Fibroblast of lung (primary cell): Measurements from ENCODE around the gene RPL19. TPM values are rescaled to one million over a fixed set of nuclear protein-coding genes. Genes with fewer than 3 reads are reported as not detected.

Experiments
- DNase-seq, 2 donors: peaks; one replicate each; pipeline versions ENCODE4 v3.0.0 to v3.0.0-alpha.2; 2010; ENCODE audit warnings: low read depth in 2 of 2
- H2AFZ ChIP-seq: 2 replicates; pipeline ENCODE4 v1.5.1; 2012; ENCODE audit warnings: low read length, control low read depth, inconsistent platforms
- H3K27ac ChIP-seq: 2 replicates; pipeline ENCODE4 v1.5.1; 2011; ENCODE audit warnings: low read length, control low read depth; ENCODE audit not compliant: insufficient read depth
- H3K27me3 ChIP-seq: 2 replicates; pipeline ENCODE4 v1.5.1; 2011; ENCODE audit warnings: mild to moderate bottlenecking, low read length; ENCODE audit not compliant: control insufficient read depth, insufficient read depth
- H3K36me3 ChIP-seq: 2 replicates; pipeline ENCODE4 v1.5.1; 2011; ENCODE audit warnings: low read length; ENCODE audit not compliant: control insufficient read depth, insufficient read depth
- H3K4me1 ChIP-seq: 2 replicates; pipeline ENCODE4 v1.5.1; 2011; ENCODE audit warnings: low read length; ENCODE audit not compliant: control insufficient read depth, insufficient read depth; ENCODE audit errors: extremely low read depth
- H3K4me2 ChIP-seq: 2 replicates; pipeline ENCODE4 v1.5.1; 2011; ENCODE audit warnings: low read length, control low read depth; ENCODE audit not compliant: insufficient read depth; ENCODE audit errors: extremely low read depth
- H3K4me3 ChIP-seq, 4 experiments: fragments of 200-600 bp in 1 of 4; sonication (generic) in 1 of 4; replicated peaks in 1 of 4; 2 replicates each; pipeline ENCODE4 v1.5.1; 2011 to 2016; ENCODE audit warnings: low read length in 4 of 4, low read depth in 3 of 4, mild to moderate bottlenecking in 3 of 4, control low read depth in 2 of 4, inconsistent platforms in 1 of 4, mixed read lengths in 1 of 4; ENCODE audit not compliant: insufficient read depth in 1 of 4; ENCODE audit errors: control extremely low read depth in 1 of 4
- H3K79me2 ChIP-seq: 2 replicates; pipeline ENCODE4 v1.5.1; 2012; ENCODE audit warnings: mild to moderate bottlenecking, low read length, inconsistent platforms; ENCODE audit not compliant: control insufficient read depth, insufficient read depth
- H3K9ac ChIP-seq: 2 replicates; pipeline ENCODE4 v1.5.1; 2011; ENCODE audit warnings: mild to moderate bottlenecking, low read length, control low read depth; ENCODE audit not compliant: insufficient read depth
- H3K9me3 ChIP-seq: 2 replicates; pipeline ENCODE4 v1.5.1; 2012; ENCODE audit warnings: low read depth, low read length; ENCODE audit not compliant: control insufficient read depth, insufficient read depth
- H4K20me1 ChIP-seq: 2 replicates; pipeline ENCODE4 v1.5.1; 2011; ENCODE audit warnings: low read length; ENCODE audit not compliant: control insufficient read depth, insufficient read depth; ENCODE audit errors: extremely low read depth
- EZH2 ChIP-seq: IDR thresholded peaks from 2 replicates; pipeline ENCODE4 v1.5.1; 2012; ENCODE audit warnings: low read length, control low read depth, mild to moderate bottlenecking; ENCODE audit errors: missing control alignments
- polyA plus RNA-seq, 2 donors: library from polyadenylated mRNA; depleted of rRNA in 1 of 2; stranded (reverse) in 1 of 2; unstranded in 1 of 2; fragments of >200 nt; gene quantifications; 2 replicates each; pipeline ENCODE4 v1.2.1, GENCODE V29; 2011 to 2012; ENCODE audit warnings: missing spikeins in 1 of 2
- total RNA-seq: library from RNA; depleted of rRNA; stranded (reverse); fragments of >200 nt; gene quantifications from 2 replicates; pipeline ENCODE4 v1.2.1, GENCODE V29; 2014
- TF ChIP-seq, protein P1 (sequence below), 2 donors: IDR thresholded peaks in 1 of 2; conservative IDR thresholded peaks in 1 of 2; 1 replicate in 1 of 2; 2 replicates in 1 of 2; pipeline ENCODE4 v1.5.1; 2011 to 2012; ENCODE audit warnings: low read length in 2 of 2, control low read depth in 1 of 2, inconsistent platforms in 1 of 2, low read depth in 1 of 2, mild to moderate bottlenecking in 1 of 2

The RPL19 gene
- total and polyA plus RNA-seq, 2 donors (not counting 1 experiment from before 2014, with no cell fraction given), result 1,378 to 1,814 TPM

DNA sequence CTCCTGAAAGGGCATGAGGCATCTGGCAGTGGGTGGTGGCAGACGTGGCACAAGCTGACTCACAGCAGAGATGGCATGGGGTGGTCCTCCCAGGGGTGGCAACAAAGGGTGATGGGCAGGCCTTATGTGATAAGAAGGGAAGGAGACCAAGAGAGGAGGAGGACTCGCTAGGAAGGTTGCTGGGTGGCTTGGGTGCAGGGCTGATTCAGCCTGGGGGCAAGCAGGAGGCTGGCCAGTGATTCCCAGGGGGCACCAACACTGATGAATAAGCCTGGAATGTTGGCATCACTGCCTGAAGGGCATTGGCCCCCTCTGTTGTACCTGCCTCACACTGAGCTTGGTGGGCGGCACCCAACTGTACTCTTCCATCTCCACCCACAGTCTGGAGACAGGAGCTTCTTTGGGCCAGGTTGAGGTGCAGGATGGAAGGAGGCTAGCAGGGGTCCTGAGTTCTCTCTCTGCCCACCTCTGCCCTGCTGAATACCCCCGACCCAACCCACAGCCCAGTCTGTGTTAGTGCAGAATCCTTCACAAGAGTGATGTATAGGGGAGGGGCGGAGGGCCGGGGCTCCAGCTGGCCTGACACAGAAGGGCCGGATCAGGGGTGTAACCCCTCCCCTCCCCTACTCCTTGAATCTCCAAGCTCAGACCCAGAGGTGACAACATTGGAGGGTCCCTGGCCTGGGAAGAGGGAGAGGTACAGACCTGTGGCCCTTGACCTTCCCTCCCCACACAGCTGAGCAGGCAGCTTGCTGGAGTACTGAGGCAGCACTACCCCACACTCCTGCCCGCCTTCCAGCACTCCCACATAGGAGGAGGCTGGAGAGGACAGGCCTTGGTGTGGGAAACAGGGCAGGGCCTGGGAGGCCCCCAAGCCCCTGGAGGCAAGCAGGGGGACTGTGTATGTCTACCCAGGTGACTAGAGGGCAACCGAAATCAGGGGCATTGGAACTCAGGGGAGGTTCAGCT, 23.1 kb downstream of the RPL19 start:
- H4K20me1 ChIP-seq, result no peaks in the 10 kb centered on the region
- no peak overlapping the region for H3K4me3 ChIP-seq
- no peaks in the 10 kb centered on the region for H3K4me1 ChIP-seq
- no peaks in the 10 kb centered on the region for H3K9me3 ChIP-seq
- TF ChIP-seq, protein P1, sequence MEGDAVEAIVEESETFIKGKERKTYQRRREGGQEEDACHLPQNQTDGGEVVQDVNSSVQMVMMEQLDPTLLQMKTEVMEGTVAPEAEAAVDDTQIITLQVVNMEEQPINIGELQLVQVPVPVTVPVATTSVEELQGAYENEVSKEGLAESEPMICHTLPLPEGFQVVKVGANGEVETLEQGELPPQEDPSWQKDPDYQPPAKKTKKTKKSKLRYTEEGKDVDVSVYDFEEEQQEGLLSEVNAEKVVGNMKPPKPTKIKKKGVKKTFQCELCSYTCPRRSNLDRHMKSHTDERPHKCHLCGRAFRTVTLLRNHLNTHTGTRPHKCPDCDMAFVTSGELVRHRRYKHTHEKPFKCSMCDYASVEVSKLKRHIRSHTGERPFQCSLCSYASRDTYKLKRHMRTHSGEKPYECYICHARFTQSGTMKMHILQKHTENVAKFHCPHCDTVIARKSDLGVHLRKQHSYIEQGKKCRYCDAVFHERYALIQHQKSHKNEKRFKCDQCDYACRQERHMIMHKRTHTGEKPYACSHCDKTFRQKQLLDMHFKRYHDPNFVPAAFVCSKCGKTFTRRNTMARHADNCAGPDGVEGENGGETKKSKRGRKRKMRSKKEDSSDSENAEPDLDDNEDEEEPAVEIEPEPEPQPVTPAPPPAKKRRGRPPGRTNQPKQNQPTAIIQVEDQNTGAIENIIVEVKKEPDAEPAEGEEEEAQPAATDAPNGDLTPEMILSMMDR (conservative IDR thresholded peaks at IDR 0.05 in 1 of 2, IDR thresholded peaks at IDR 0.05 in 1 of 2; ENCODE audit: low read depth in 1 of 2, low read length in 2 of 2), result no peak
- TF ChIP-seq EZH2, result no peak
- DNase-seq, result no peak
- H3K9ac ChIP-seq, result no peak overlapping the region
- no peak overlapping the region for H2AFZ ChIP-seq
- H3K27me3 ChIP-seq, result peaks cover 60% of the 10 kb centered on the region
- H3K27ac ChIP-seq, result no peak overlapping the region
- H3K79me2 ChIP-seq, result no peaks in the 10 kb centered on the region
- no peak overlapping the region for H3K4me2 ChIP-seq
- no peaks in the 10 kb centered on the region for H3K36me3 ChIP-seq

DNA sequence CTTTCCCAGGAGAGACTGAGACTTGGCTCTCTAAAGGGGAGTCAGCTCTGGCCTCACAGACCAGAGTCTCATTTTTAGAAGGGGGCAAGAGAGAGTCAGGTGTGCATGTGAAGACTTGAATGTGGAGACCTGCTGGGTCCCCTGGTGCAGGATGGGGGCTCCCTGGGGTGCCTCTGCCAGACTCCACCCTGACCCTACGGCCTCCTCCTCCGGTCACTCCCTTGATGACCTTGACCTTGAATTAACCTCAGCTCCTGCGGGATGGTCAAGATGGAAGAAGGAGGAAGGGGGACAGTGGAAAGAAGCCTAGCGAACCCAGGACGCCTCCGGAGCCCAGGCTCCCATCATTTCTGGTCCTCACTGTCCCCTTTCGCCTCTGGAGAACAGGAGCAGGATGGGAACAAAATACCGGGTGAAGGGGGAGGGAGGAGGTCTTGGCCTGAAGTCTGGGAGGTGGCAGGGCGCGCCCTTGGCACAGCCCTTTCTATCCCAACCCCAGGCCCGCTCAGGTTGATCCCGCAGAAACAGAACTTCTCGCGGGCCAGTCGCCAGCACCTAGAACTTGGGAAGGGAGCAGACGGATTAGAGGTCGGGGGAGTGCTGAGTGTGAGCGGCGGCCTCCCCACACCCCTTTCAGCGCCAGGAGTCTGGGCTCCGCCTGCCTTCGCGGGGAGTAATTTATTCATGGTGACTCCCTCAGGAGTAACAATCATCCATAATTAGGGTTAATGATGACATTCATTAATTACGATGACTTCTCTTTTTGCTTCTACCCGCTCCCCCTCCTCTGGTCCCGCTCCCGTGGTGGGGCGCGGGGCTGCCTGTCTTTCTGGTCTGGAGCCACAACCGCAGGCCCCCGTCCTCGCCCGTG, 24.1 kb downstream of the RPL19 start:
- Histone ChIP-seq H3K9ac (no peak overlapping the region), H4K20me1 (no peaks in the 10 kb centered on the region), H3K4me2 (no peak overlapping the region), H3K79me2 (no peaks in the 10 kb centered on the region), H3K4me1 (no peaks in the 10 kb centered on the region), H3K27ac (no peak overlapping the region), H3K27me3 (peaks cover 55% of the 10 kb centered on the region), H3K36me3 (no peaks in the 10 kb centered on the region), H2AFZ (no peak overlapping the region), H3K9me3 (no peaks in the 10 kb centered on the region), H3K4me3 (no peak overlapping the region)
- DNase-seq, result no peak
- TF ChIP-seq, protein P1 (conservative IDR thresholded peaks at IDR 0.05 in 1 of 2, IDR thresholded peaks at IDR 0.05 in 1 of 2; ENCODE audit: low read depth in 1 of 2, low read length in 2 of 2), result no peak
- TF ChIP-seq EZH2, result no peak

DNA sequence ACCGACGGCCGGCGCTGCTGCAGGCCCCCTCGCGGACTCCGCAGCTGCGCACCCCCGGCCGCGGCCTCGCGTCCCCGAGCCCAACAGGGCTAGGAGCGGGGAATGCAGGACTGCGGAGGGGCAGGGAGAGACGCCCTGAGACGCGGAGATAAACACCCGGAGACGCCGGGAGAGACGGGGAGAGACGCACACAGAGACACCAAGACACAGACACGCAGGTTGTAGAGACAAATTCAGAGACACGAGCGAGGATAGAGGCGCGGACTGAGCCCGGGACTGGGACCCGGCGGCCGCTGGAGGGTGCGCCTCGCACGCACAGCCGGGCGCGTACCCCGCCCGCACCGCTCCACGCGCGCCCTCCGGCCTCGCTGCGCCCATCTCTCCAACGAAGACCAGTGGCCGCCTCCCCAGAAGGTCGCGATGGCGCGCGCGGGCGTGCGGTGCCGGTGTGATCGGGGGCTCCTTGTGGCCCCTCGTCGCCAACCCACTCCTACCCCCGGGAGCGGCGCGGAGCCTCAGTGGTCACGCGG, 24.8 kb downstream of the RPL19 start:
- no peaks in the 10 kb centered on the region for H3K79me2 ChIP-seq
- H3K4me2 ChIP-seq, result peak overlapping the region; percentile 25
- H3K36me3 ChIP-seq, result no peaks in the 10 kb centered on the region
- DNase-seq, result no peak
- H3K9ac ChIP-seq, result no peak overlapping the region
- no peaks in the 10 kb centered on the region for H3K9me3 ChIP-seq
- H3K4me3 ChIP-seq, result no peak overlapping the region
- H4K20me1 ChIP-seq, result no peaks in the 10 kb centered on the region
- H3K27me3 ChIP-seq, result peaks cover 48% of the 10 kb centered on the region
- TF ChIP-seq EZH2, result peak; percentile 76
- TF ChIP-seq, protein P1 (conservative IDR thresholded peaks at IDR 0.05 in 1 of 2, IDR thresholded peaks at IDR 0.05 in 1 of 2; ENCODE audit: low read depth in 1 of 2, low read length in 2 of 2), result no peak
- no peak overlapping the region for H2AFZ ChIP-seq
- no peaks in the 10 kb centered on the region for H3K4me1 ChIP-seq
- H3K27ac ChIP-seq, result no peak overlapping the region
